GM20000 (cell line): ENCODE measurements around the gene UNC13D.
A peak's percentile ranks its signal among the peaks of the same experiment; 100 is the strongest.
"Not testable (repeated sequence)": the region's sequence is repeated elsewhere in the genome, so short reads cannot be mapped to it uniquely, and the experiment has no call there.

ENCODE experiments used
- DNase-seq: peaks from one replicate; pipeline ENCODE4 v3.0.0; 2012; ENCODE audit warnings: low spot score
- CTCF ChIP-seq: IDR thresholded peaks from 2 replicates; pipeline ENCODE4 v1.5.1; 2012; ENCODE audit warnings: mild to moderate bottlenecking, control low read depth; ENCODE audit errors: extremely low read depth, missing control alignments

UNC13D gene

GRCh38 chr17:75783069-75783783, 61.0 kb downstream of the UNC13D start:
- DNase-seq, result peak; percentile 73
- TF ChIP-seq CTCF, result peak; percentile 26

GRCh38 chr17:75779987-75780889, 64.0 kb downstream of the UNC13D start:
- no peak for TF ChIP-seq CTCF
- DNase-seq, result no peak

GRCh38 chr17:75779250-75779986, 64.8 kb downstream of the UNC13D start:
- no peak for TF ChIP-seq CTCF
- peak; percentile 96 for DNase-seq

GRCh38 chr17:75778861-75779249, 65.3 kb downstream of the UNC13D start:
- TF ChIP-seq CTCF, result peak; percentile 71

GRCh38 chr17:75778066-75778860, 65.9 kb downstream of the UNC13D start:
- DNase-seq, result not testable (repeated sequence)

More at GRCh38 chr17:75778861-75779249, 65.3 kb downstream of the UNC13D start:
- peak; percentile 54 for DNase-seq

- no peak for TF ChIP-seq CTCF
- no peak for DNase-seq
Observed at GRCh38 chr17:75777296-75777922, 66.8 kb downstream of the UNC13D start.
